GM23338 (cell line): ENCODE data around the gene EGR2. TPM values are rescaled to one million over a fixed set of nuclear protein-coding genes. Genes with fewer than 3 reads are reported as not detected.

Source experiments
- ATAC-seq: fragments of 200-7000 bp; cut with Tn5 transposase; 3 replicates; pipeline ENCODE4 v1.9.1; 2020
- DNase-seq: peaks from one replicate; pipeline ENCODE4 v3.0.0-alpha.2; 2015; ENCODE audit warnings: low spot score
- H2AFZ ChIP-seq: fragments of 200-600 bp; sonication (generic); 2 replicates; pipeline ENCODE4 v1.8.0; 2016; ENCODE audit warnings: antibody characterized with exemption, mild to moderate bottlenecking, moderate library complexity
- H3F3A ChIP-seq: fragments of 200-600 bp; sonication (generic); replicated peaks from 2 replicates; pipeline ENCODE4 v1.8.0; 2017; ENCODE audit warnings: antibody characterized with exemption, mixed run types, low read depth
- H3K27ac ChIP-seq: fragments of 200-600 bp; sonication (generic); 2 replicates; pipeline ENCODE4 v1.6.1; 2016; ENCODE audit warnings: low read depth
- H3K27me3 ChIP-seq: fragments of 200-600 bp; sonication (generic); 2 replicates; pipeline ENCODE4 v1.8.0; 2016; ENCODE audit warnings: mild to moderate bottlenecking, mixed run types, moderate library complexity; ENCODE audit not compliant: insufficient read depth
- H3K36me3 ChIP-seq: fragments of 200-600 bp; sonication (generic); 2 replicates; pipeline ENCODE4 v1.8.0; 2016; ENCODE audit warnings: mild to moderate bottlenecking; ENCODE audit not compliant: insufficient read depth
- H3K4me1 ChIP-seq: fragments of 200-600 bp; sonication (generic); 2 replicates; pipeline ENCODE4 v1.8.0; 2016; ENCODE audit warnings: mild to moderate bottlenecking, moderate library complexity; ENCODE audit not compliant: insufficient read depth
- H3K4me2 ChIP-seq: fragments of 200-600 bp; sonication (generic); 2 replicates; pipeline ENCODE4 v1.7.1; 2017; ENCODE audit warnings: mixed run types
- H3K4me3 ChIP-seq: fragments of 200-600 bp; sonication (generic); 2 replicates; pipeline ENCODE4 v1.6.1; 2016; ENCODE audit warnings: mixed run types
- H3K79me2 ChIP-seq: fragments of 200-600 bp; sonication (generic); replicated peaks from 2 replicates; pipeline ENCODE4 v1.8.0; 2017; ENCODE audit warnings: mild to moderate bottlenecking; ENCODE audit not compliant: insufficient read depth
- H3K9me2 ChIP-seq: fragments of 200-600 bp; sonication (generic); 2 replicates; pipeline ENCODE4 v1.8.0; 2017; ENCODE audit not compliant: insufficient read depth
- H4K20me1 ChIP-seq: fragments of 200-600 bp; sonication (generic); replicated peaks from 2 replicates; pipeline ENCODE4 v1.8.0; 2017; ENCODE audit warnings: mild to moderate bottlenecking; ENCODE audit not compliant: insufficient read depth
- H3K27ac Mint-ChIP-seq: 2 replicates; pipeline ENCODE4 v1.8.0; 2020; ENCODE audit warnings: inconsistent platforms, mild to moderate bottlenecking, moderate library complexity, mixed read lengths
- H3K27me3 Mint-ChIP-seq: 3 replicates; pipeline ENCODE4 v1.8.0; 2022; ENCODE audit warnings: low read depth, mild to moderate bottlenecking, moderate library complexity, mixed read lengths, inconsistent platforms; ENCODE audit not compliant: insufficient read depth, poor library complexity
- H3K36me3 Mint-ChIP-seq: 3 replicates; pipeline ENCODE4 v1.8.0; 2021; ENCODE audit warnings: low read depth, mild to moderate bottlenecking, inconsistent platforms, moderate library complexity, mixed read lengths
- H3K4me1 Mint-ChIP-seq: 3 replicates; pipeline ENCODE4 v1.8.0; 2020; ENCODE audit warnings: mild to moderate bottlenecking, inconsistent platforms, mixed read lengths
- H3K4me3 Mint-ChIP-seq: 3 replicates; pipeline ENCODE4 v1.8.0; 2021; ENCODE audit warnings: moderate library complexity, mild to moderate bottlenecking, inconsistent platforms, mixed read lengths
- H3K9me3 Mint-ChIP-seq: 3 replicates; pipeline ENCODE4 v1.8.0; 2020; ENCODE audit warnings: moderate library complexity, mild to moderate bottlenecking, inconsistent platforms, mixed read lengths
- CREB1 ChIP-seq: fragments of 250-450 bp; sonication (Bioruptor Pico); IDR thresholded peaks from 2 replicates; pipeline ENCODE4 v1.5.0; 2020; ENCODE audit warnings: low read depth, mild to moderate bottlenecking, moderate library complexity
- ETS1 ChIP-seq: IDR thresholded peaks from 2 replicates; pipeline ENCODE4 v1.6.1; 2016; ENCODE audit warnings: antibody characterized with exemption
- EZH2 ChIP-seq: fragments of 200-600 bp; sonication (generic); IDR thresholded peaks from one replicate; pipeline ENCODE4 v1.8.0; 2017; ENCODE audit warnings: antibody characterized with exemption, mild to moderate bottlenecking, low read depth; ENCODE audit not compliant: unreplicated experiment
- EZH2phosphoT487 ChIP-seq: fragments of 200-600 bp; sonication (generic); IDR thresholded peaks from one replicate; pipeline ENCODE4 v1.8.1; 2018; ENCODE audit warnings: antibody characterized with exemption; ENCODE audit not compliant: unreplicated experiment
- JUNB ChIP-seq: IDR thresholded peaks from one replicate; pipeline ENCODE4 v1.6.1; 2016; ENCODE audit warnings: antibody characterized with exemption; ENCODE audit not compliant: unreplicated experiment
- NANOG ChIP-seq: IDR thresholded peaks from 2 replicates; pipeline ENCODE4 v1.6.1; 2016; ENCODE audit warnings: antibody characterized with exemption, borderline replicate concordance
- POLR2AphosphoS5 ChIP-seq: IDR thresholded peaks from 2 replicates; pipeline ENCODE4 v1.6.1; 2016; ENCODE audit warnings: antibody characterized with exemption, low read depth
- STAT1 ChIP-seq: IDR thresholded peaks from one replicate; pipeline ENCODE4 v1.6.1; 2016; ENCODE audit warnings: antibody characterized with exemption; ENCODE audit not compliant: unreplicated experiment
- ZNF114 ChIP-seq: fragments of 250-450 bp; sonication (Bioruptor Pico); IDR thresholded peaks from 2 replicates; pipeline ENCODE4 v1.5.0; 2020; ENCODE audit warnings: mild to moderate bottlenecking, moderate library complexity
- ZNF331 ChIP-seq: fragments of 250-450 bp; sonication (Bioruptor Pico); IDR thresholded peaks from 2 replicates; pipeline ENCODE4 v1.5.0; 2020; ENCODE audit warnings: low read depth, mild to moderate bottlenecking, moderate library complexity
- polyA plus RNA-seq: library from polyadenylated mRNA; unstranded; fragments of >200 nt; fragmentation: Nextera tagmentation; extraction: Ambion mirVana; gene quantifications from 2 replicates; pipeline ENCODE4 v1.2.1, GENCODE V29; 2016
- total RNA-seq: library from RNA; depleted of rRNA; stranded (reverse); fragments of >200 nt; shearing (Covaris generic); gene quantifications from 2 replicates; pipeline ENCODE4 v1.2.3, GENCODE V29; 2014
- TF ChIP-seq, protein P1 (sequence below): IDR thresholded peaks from one replicate; pipeline ENCODE4 v1.6.1; 2018; ENCODE audit warnings: antibody characterized with exemption; ENCODE audit not compliant: unreplicated experiment
- TF ChIP-seq, protein P2 (sequence below): fragments of 250-450 bp; sonication (Bioruptor Pico); IDR thresholded peaks from 2 replicates; pipeline ENCODE4 v1.5.0; 2020; ENCODE audit warnings: mild to moderate bottlenecking, moderate library complexity
- TF ChIP-seq, protein P3 (sequence below), 2 experiments: fragments of 200-600 bp in 1 of 2; sonication (generic) in 1 of 2; conservative IDR thresholded peaks; 2 replicates each; pipeline versions ENCODE4 v1.5.1 to v1.6.1; 2016 to 2017; ENCODE audit warnings: antibody characterized with exemption in 2 of 2, low read depth in 2 of 2, mild to moderate bottlenecking in 2 of 2, moderate library complexity in 1 of 2

Gene EGR2
- total and polyA plus RNA-seq, 2 experiments from 2014 or later = 2.3 to 3.5 TPM

GRCh38 chr10:62804356-62805230 lies 11.6 kb downstream of the EGR2 start, which contains the start of gene ADO:
Gene ADO, plus strand, starts transcription at chr10:62804720. Its CDS starts 340 bp downstream, at chr10:62805060.
- H3K4me1 Mint-ChIP-seq = peaks cover 43% of the 10 kb centered on the region
- H3K4me3 Mint-ChIP-seq = peak within 1 kb of the TSS; percentile 93
- Histone ChIP-seq H3K4me1 (peaks cover 30% of the 10 kb centered on the region), H3K27ac (peak within 1 kb of the TSS; percentile 51), H3K4me2 (peak within 1 kb of the TSS; percentile 92), H3F3A (0 out of 2 replicates have a peak, but pooled peaks cover 5% of the 10 kb centered on the region), H3K27me3 (no peaks in the 10 kb centered on the region), H3K79me2 (peaks cover 37% of the 10 kb centered on the region), H2AFZ (peak within 1 kb of the TSS; percentile 72; the same call in 1 of the 2 replicates), H3K9me2 (no peaks in the 10 kb centered on the region), H4K20me1 (peaks cover 35% of the 10 kb centered on the region), H3K36me3 (peaks cover 7% of the 10 kb centered on the region; the same call in 1 of the 2 replicates), H3K4me3 (peak within 1 kb of the TSS; percentile 87)
- peak; percentile 83 for ATAC-seq
- peaks cover 11% of the 10 kb centered on the region; the same call in 2 of the 3 replicates for H3K36me3 Mint-ChIP-seq
- TF ChIP-seq, protein P1, sequence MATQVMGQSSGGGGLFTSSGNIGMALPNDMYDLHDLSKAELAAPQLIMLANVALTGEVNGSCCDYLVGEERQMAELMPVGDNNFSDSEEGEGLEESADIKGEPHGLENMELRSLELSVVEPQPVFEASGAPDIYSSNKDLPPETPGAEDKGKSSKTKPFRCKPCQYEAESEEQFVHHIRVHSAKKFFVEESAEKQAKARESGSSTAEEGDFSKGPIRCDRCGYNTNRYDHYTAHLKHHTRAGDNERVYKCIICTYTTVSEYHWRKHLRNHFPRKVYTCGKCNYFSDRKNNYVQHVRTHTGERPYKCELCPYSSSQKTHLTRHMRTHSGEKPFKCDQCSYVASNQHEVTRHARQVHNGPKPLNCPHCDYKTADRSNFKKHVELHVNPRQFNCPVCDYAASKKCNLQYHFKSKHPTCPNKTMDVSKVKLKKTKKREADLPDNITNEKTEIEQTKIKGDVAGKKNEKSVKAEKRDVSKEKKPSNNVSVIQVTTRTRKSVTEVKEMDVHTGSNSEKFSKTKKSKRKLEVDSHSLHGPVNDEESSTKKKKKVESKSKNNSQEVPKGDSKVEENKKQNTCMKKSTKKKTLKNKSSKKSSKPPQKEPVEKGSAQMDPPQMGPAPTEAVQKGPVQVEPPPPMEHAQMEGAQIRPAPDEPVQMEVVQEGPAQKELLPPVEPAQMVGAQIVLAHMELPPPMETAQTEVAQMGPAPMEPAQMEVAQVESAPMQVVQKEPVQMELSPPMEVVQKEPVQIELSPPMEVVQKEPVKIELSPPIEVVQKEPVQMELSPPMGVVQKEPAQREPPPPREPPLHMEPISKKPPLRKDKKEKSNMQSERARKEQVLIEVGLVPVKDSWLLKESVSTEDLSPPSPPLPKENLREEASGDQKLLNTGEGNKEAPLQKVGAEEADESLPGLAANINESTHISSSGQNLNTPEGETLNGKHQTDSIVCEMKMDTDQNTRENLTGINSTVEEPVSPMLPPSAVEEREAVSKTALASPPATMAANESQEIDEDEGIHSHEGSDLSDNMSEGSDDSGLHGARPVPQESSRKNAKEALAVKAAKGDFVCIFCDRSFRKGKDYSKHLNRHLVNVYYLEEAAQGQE = no peak
- TF ChIP-seq ZNF331 = no peak
- TF ChIP-seq ETS1 = peak; percentile 89; the same call in 1 of the 2 replicates
- no peak for TF ChIP-seq STAT1
- TF ChIP-seq ZNF114 (CRISPR knock-in tag) = no peak
- peak; percentile 6; the same call in 1 of the 2 replicates for TF ChIP-seq NANOG
- TF ChIP-seq EZH2 = no peak
- TF ChIP-seq POLR2AphosphoS5 = peak; percentile 70
- no peak for TF ChIP-seq EZH2phosphoT487
- TF ChIP-seq, protein P2, sequence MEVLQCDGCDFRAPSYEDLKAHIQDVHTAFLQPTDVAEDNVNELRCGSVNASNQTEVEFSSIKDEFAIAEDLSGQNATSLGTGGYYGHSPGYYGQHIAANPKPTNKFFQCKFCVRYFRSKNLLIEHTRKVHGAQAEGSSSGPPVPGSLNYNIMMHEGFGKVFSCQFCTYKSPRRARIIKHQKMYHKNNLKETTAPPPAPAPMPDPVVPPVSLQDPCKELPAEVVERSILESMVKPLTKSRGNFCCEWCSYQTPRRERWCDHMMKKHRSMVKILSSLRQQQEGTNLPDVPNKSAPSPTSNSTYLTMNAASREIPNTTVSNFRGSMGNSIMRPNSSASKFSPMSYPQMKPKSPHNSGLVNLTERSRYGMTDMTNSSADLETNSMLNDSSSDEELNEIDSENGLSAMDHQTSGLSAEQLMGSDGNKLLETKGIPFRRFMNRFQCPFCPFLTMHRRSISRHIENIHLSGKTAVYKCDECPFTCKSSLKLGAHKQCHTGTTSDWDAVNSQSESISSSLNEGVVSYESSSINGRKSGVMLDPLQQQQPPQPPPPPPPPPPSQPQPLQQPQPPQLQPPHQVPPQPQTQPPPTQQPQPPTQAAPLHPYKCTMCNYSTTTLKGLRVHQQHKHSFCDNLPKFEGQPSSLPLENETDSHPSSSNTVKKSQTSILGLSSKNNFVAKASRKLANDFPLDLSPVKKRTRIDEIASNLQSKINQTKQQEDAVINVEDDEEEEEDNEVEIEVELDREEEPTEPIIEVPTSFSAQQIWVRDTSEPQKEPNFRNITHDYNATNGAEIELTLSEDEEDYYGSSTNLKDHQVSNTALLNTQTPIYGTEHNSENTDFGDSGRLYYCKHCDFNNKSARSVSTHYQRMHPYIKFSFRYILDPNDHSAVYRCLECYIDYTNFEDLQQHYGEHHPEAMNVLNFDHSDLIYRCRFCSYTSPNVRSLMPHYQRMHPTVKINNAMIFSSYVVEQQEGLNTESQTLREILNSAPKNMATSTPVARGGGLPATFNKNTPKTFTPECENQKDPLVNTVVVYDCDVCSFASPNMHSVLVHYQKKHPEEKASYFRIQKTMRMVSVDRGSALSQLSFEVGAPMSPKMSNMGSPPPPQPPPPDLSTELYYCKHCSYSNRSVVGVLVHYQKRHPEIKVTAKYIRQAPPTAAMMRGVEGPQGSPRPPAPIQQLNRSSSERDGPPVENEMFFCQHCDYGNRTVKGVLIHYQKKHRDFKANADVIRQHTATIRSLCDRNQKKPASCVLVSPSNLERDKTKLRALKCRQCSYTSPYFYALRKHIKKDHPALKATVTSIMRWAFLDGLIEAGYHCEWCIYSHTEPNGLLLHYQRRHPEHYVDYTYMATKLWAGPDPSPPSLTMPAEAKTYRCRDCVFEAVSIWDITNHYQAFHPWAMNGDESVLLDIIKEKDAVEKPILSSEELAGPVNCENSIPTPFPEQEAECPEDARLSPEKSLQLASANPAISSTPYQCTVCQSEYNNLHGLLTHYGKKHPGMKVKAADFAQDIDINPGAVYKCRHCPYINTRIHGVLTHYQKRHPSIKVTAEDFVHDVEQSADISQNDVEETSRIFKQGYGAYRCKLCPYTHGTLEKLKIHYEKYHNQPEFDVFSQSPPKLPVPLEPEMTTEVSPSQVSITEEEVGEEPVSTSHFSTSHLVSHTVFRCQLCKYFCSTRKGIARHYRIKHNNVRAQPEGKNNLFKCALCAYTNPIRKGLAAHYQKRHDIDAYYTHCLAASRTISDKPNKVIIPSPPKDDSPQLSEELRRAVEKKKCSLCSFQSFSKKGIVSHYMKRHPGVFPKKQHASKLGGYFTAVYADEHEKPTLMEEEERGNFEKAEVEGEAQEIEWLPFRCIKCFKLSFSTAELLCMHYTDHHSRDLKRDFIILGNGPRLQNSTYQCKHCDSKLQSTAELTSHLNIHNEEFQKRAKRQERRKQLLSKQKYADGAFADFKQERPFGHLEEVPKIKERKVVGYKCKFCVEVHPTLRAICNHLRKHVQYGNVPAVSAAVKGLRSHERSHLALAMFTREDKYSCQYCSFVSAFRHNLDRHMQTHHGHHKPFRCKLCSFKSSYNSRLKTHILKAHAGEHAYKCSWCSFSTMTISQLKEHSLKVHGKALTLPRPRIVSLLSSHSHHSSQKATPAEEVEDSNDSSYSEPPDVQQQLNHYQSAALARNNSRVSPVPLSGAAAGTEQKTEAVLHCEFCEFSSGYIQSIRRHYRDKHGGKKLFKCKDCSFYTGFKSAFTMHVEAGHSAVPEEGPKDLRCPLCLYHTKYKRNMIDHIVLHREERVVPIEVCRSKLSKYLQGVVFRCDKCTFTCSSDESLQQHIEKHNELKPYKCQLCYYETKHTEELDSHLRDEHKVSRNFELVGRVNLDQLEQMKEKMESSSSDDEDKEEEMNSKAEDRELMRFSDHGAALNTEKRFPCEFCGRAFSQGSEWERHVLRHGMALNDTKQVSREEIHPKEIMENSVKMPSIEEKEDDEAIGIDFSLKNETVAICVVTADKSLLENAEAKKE = no peak
- TF ChIP-seq JUNB = no peak
- peak; percentile 96 for TF ChIP-seq CREB1
- TF ChIP-seq, protein P3, sequence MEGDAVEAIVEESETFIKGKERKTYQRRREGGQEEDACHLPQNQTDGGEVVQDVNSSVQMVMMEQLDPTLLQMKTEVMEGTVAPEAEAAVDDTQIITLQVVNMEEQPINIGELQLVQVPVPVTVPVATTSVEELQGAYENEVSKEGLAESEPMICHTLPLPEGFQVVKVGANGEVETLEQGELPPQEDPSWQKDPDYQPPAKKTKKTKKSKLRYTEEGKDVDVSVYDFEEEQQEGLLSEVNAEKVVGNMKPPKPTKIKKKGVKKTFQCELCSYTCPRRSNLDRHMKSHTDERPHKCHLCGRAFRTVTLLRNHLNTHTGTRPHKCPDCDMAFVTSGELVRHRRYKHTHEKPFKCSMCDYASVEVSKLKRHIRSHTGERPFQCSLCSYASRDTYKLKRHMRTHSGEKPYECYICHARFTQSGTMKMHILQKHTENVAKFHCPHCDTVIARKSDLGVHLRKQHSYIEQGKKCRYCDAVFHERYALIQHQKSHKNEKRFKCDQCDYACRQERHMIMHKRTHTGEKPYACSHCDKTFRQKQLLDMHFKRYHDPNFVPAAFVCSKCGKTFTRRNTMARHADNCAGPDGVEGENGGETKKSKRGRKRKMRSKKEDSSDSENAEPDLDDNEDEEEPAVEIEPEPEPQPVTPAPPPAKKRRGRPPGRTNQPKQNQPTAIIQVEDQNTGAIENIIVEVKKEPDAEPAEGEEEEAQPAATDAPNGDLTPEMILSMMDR (conservative IDR thresholded peaks at IDR 0.05; ENCODE audit: low read depth in 2 of 2) = no peak
- DNase-seq = peak; percentile 95
- H3K27ac Mint-ChIP-seq = peak within 1 kb of the TSS; percentile 99
- peaks cover 6% of the 10 kb centered on the region for H3K27me3 Mint-ChIP-seq
- no peaks in the 10 kb centered on the region for H3K9me3 Mint-ChIP-seq
